NB4 (cell line): Measurements from ENCODE around the gene HIVEP2.

ENCODE experiments used
- DNase-seq: peaks from one replicate; pipeline ENCODE4 v3.0.0; 2010; ENCODE audit warnings: low read depth
- H3K4me3 ChIP-seq: one replicate; pipeline ENCODE4 v1.5.1; 2011; ENCODE audit warnings: mild to moderate bottlenecking, low read depth, low read length, moderate library complexity
- CTCF ChIP-seq: IDR thresholded peaks from one replicate; pipeline ENCODE4 v1.5.1; 2012; ENCODE audit warnings: low read depth, low read length
- MAX ChIP-seq: IDR thresholded peaks from 2 replicates; pipeline ENCODE4 v1.6.1; 2011; ENCODE audit warnings: low read depth, low read length
- MYC ChIP-seq: IDR thresholded peaks from 2 replicates; pipeline ENCODE4 v1.6.1; 2011; ENCODE audit warnings: low read depth, low read length
- POLR2A ChIP-seq: IDR thresholded peaks from 2 replicates; pipeline ENCODE4 v1.6.1; 2011; ENCODE audit warnings: mild to moderate bottlenecking; ENCODE audit not compliant: insufficient read length; ENCODE audit errors: extremely low read depth

The HIVEP2 gene

GRCh38 chr6:142885182-142885867 lies 59.7 kb downstream of the HIVEP2 start:
- H3K4me3 ChIP-seq = peak overlapping the region; percentile 47
- peak; percentile 89 for DNase-seq
- no peak; the same call in 1 of the 2 replicates for TF ChIP-seq MYC
- TF ChIP-seq MAX = 0 out of 2 replicates have a peak, but pooled peaks have one; percentile 19
- TF ChIP-seq CTCF = no peak

GRCh38 chr6:142884214-142885035 lies 60.6 kb downstream of the HIVEP2 start:
- no peak overlapping the region for H3K4me3 ChIP-seq
- no peak for TF ChIP-seq MYC
- TF ChIP-seq MAX = no peak
- TF ChIP-seq CTCF = no peak
- no peak for TF ChIP-seq POLR2A
- no peak for DNase-seq

- H3K4me3 ChIP-seq = no peak overlapping the region
- TF ChIP-seq MAX (no peak), POLR2A (no peak), CTCF (no peak)
- DNase-seq = no peak
These were observed 62.0 kb downstream of the HIVEP2 start for GRCh38 chr6:142883011-142883410.

GRCh38 chr6:142881761-142882160 lies 63.2 kb downstream of the HIVEP2 start:
- no peak for DNase-seq

GRCh38 chr6:142881290-142881689 lies 63.7 kb downstream of the HIVEP2 start:
- TF ChIP-seq CTCF (no peak), MYC (no peak), POLR2A (no peak), MAX (no peak)
- no peak for DNase-seq
- H3K4me3 ChIP-seq = no peak overlapping the region

More at GRCh38 chr6:142881761-142882160, 63.2 kb downstream of the HIVEP2 start:
- H3K4me3 ChIP-seq = no peak overlapping the region
- TF ChIP-seq MYC (no peak), MAX (no peak), CTCF (no peak), POLR2A (no peak)
